Measurements from ENCODE around the gene PODXL. TPM values are rescaled to one million over a fixed set of nuclear protein-coding genes. Genes with fewer than 3 reads are reported as not detected.
"Not testable (repeated sequence)": the region's sequence is repeated elsewhere in the genome, so short reads cannot be mapped to it uniquely, and the experiment has no call there.

The PODXL gene
- polyA plus RNA-seq, 1 donor (not counting 4 experiments of a cell fraction or from before 2014, with no cell fraction given): 0.08 TPM

DNA sequence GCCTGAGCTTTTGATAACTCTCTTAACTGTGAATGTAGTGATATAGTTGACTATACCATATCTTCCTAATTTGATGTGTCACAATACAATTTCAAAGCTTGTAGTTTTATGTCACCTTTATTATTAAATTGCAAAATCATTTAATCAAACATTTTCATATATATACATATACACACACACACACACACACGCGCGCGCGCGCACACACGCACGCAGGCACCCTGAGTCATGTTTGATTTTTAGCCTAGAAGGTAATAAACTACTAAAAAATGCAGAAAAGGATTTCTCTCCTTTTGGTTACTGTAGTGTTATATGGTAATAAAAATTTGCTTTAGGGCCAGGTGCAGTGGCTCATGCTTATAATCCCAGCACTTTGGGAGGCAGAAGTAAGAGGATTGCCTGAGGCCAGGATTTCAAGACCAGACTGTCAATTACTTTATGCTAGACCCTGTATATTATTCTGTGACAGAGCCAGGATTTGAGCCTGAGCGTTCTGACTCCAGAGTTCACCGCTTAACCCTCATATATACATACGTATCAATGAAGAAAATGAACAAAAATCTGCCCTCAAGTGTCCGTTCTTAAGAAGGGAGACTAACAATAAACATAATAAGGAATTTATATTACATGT, 89.6 kb downstream of the PODXL start:
- H2AFZ ChIP-seq (ENCODE audit: control insufficient read depth, low read length): no peak overlapping the region
- no peaks in the 10 kb centered on the region for H3K9me3 ChIP-seq (ENCODE audit: control insufficient read depth, low read depth, low read length)
- H3K4me1 ChIP-seq (ENCODE audit: control insufficient read depth, extremely low read depth, insufficient read depth, low read length): no peaks in the 10 kb centered on the region
- H3K27me3 ChIP-seq (ENCODE audit: control insufficient read depth, extremely low read depth, insufficient read depth, low read length): no peaks in the 10 kb centered on the region
- dilution Hi-C loops (cut with MboI; ENCODE audit: extremely low pct_ligation_motif_present, low sequenced_read_pairs): no loop called here
- H3K9ac ChIP-seq (ENCODE audit: control insufficient read depth, extremely low read depth, insufficient read depth, low read length): no peak overlapping the region
- no peak overlapping the region for H3K27ac ChIP-seq (ENCODE audit: control insufficient read depth, insufficient read depth, low read length)
- FAIRE-seq: no peak
- H3K4me3 ChIP-seq (ENCODE audit: control insufficient read depth in 2 of 3, extremely low read depth in 1 of 3, insufficient read depth in 2 of 3, low read depth in 1 of 3, low read length in 3 of 3): no peak overlapping the region
- H3K36me3 ChIP-seq (ENCODE audit: control insufficient read depth in 2 of 2, extremely low read depth in 1 of 2, insufficient read depth in 2 of 2, low read length in 2 of 2): peaks cover 6 to 12% of the 10 kb centered on the region in 2 experiments
- H3K4me2 ChIP-seq (ENCODE audit: control insufficient read depth, extremely low read depth, insufficient read depth, low read depth, low read length): no peak overlapping the region
- H3K9me1 ChIP-seq (ENCODE audit: control insufficient read depth, extremely low read depth, insufficient read depth, low read length): no peaks in the 10 kb centered on the region
- H3K79me2 ChIP-seq (ENCODE audit: control insufficient read depth, insufficient read depth, low read length): no peaks in the 10 kb centered on the region
- TF ChIP-seq EZH2 (IDR thresholded peaks at IDR 0.05; ENCODE audit: low read length): no peak
- TF ChIP-seq, protein P1, sequence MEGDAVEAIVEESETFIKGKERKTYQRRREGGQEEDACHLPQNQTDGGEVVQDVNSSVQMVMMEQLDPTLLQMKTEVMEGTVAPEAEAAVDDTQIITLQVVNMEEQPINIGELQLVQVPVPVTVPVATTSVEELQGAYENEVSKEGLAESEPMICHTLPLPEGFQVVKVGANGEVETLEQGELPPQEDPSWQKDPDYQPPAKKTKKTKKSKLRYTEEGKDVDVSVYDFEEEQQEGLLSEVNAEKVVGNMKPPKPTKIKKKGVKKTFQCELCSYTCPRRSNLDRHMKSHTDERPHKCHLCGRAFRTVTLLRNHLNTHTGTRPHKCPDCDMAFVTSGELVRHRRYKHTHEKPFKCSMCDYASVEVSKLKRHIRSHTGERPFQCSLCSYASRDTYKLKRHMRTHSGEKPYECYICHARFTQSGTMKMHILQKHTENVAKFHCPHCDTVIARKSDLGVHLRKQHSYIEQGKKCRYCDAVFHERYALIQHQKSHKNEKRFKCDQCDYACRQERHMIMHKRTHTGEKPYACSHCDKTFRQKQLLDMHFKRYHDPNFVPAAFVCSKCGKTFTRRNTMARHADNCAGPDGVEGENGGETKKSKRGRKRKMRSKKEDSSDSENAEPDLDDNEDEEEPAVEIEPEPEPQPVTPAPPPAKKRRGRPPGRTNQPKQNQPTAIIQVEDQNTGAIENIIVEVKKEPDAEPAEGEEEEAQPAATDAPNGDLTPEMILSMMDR (optimal IDR thresholded peaks at IDR 0.05 in 1 of 3, IDR thresholded peaks at IDR 0.05 in 1 of 3, conservative IDR thresholded peaks at IDR 0.05 in 1 of 3; ENCODE audit: extremely low read depth in 1 of 3, insufficient read depth in 2 of 3, low read length in 3 of 3): no peak
- DNase-seq (ENCODE audit: low read depth, low spot score): no peak
- H4K20me1 ChIP-seq (ENCODE audit: control insufficient read depth, extremely low read depth, insufficient read depth, low read length): no peaks in the 10 kb centered on the region

DNA sequence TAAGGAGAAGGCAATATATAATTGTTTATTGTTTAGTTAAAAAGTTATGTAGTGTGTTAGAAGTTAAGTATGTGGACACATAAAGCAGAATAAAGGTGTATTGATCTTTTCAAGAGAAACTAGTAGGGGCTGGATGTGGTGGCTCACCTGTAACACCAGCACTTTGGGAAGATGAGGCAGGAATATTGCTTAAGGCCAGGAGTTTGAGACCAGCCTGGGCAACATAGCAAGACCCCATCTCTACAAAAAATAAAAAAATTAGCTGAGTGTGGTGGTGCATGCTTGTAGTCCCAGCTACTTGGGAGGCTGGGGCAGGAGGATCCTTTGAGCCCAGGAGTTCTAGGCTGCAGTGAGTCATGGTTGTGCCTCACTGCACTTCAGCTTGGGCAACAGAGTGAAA, 93.7 kb downstream of the PODXL start:
- H3K36me3 ChIP-seq (ENCODE audit: control insufficient read depth in 2 of 2, extremely low read depth in 1 of 2, insufficient read depth in 2 of 2, low read length in 2 of 2); H4K20me1 ChIP-seq (ENCODE audit: control insufficient read depth, extremely low read depth, insufficient read depth, low read length); H3K27me3 ChIP-seq (ENCODE audit: control insufficient read depth, extremely low read depth, insufficient read depth, low read length); FAIRE-seq; H3K4me1 ChIP-seq (ENCODE audit: control insufficient read depth, extremely low read depth, insufficient read depth, low read length); dilution Hi-C loops (cut with MboI; ENCODE audit: extremely low pct_ligation_motif_present, low sequenced_read_pairs); H3K79me2 ChIP-seq (ENCODE audit: control insufficient read depth, insufficient read depth, low read length); H3K4me2 ChIP-seq (ENCODE audit: control insufficient read depth, extremely low read depth, insufficient read depth, low read depth, low read length); H2AFZ ChIP-seq (ENCODE audit: control insufficient read depth, low read length); DNase-seq (ENCODE audit: low read depth, low spot score); H3K4me3 ChIP-seq (ENCODE audit: control insufficient read depth in 2 of 3, extremely low read depth in 1 of 3, insufficient read depth in 2 of 3, low read depth in 1 of 3, low read length in 3 of 3); H3K27ac ChIP-seq (ENCODE audit: control insufficient read depth, insufficient read depth, low read length); H3K9ac ChIP-seq (ENCODE audit: control insufficient read depth, extremely low read depth, insufficient read depth, low read length); H3K9me1 ChIP-seq (ENCODE audit: control insufficient read depth, extremely low read depth, insufficient read depth, low read length); H3K9me3 ChIP-seq (ENCODE audit: control insufficient read depth, low read depth, low read length): not testable (repeated sequence)

DNA sequence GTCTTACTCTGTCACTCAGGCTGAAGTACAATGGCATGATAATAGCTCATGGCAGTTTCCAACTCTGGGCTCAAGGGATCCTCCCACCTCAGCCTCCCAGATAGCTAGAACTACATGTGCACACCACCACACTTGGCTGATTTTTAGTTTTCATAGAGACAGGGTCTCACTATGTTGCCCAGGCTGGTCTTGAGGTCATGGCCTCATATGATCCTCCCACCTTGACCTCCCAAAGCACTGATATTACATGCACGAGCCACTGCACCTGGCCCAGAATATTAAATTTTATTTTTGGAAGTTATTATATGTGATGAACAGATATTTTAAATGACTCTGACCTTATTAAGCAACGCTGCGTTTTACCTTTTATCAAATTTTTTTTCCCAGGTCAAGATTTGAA, 94.4 kb downstream of the PODXL start:
- H3K79me2 ChIP-seq (ENCODE audit: control insufficient read depth, insufficient read depth, low read length): no peaks in the 10 kb centered on the region
- no peaks in the 10 kb centered on the region for H3K9me1 ChIP-seq (ENCODE audit: control insufficient read depth, extremely low read depth, insufficient read depth, low read length)
- H3K9ac ChIP-seq (ENCODE audit: control insufficient read depth, extremely low read depth, insufficient read depth, low read length): no peak overlapping the region
- peaks cover 7% of the 10 kb centered on the region for H3K4me1 ChIP-seq (ENCODE audit: control insufficient read depth, extremely low read depth, insufficient read depth, low read length)
- no peaks in the 10 kb centered on the region for H3K9me3 ChIP-seq (ENCODE audit: control insufficient read depth, low read depth, low read length)
- H3K36me3 ChIP-seq (ENCODE audit: control insufficient read depth in 2 of 2, extremely low read depth in 1 of 2, insufficient read depth in 2 of 2, low read length in 2 of 2): peaks cover 4 to 6% of the 10 kb centered on the region in 2 experiments
- no peaks in the 10 kb centered on the region for H4K20me1 ChIP-seq (ENCODE audit: control insufficient read depth, extremely low read depth, insufficient read depth, low read length)
- H3K4me2 ChIP-seq (ENCODE audit: control insufficient read depth, extremely low read depth, insufficient read depth, low read depth, low read length): no peak overlapping the region
- no peak for FAIRE-seq
- no peak for TF ChIP-seq EZH2 (IDR thresholded peaks at IDR 0.05; ENCODE audit: low read length)
- TF ChIP-seq, protein P1 (optimal IDR thresholded peaks at IDR 0.05 in 1 of 3, IDR thresholded peaks at IDR 0.05 in 1 of 3, conservative IDR thresholded peaks at IDR 0.05 in 1 of 3; ENCODE audit: extremely low read depth in 1 of 3, insufficient read depth in 2 of 3, low read length in 3 of 3): no peak
- no peaks in the 10 kb centered on the region for H3K27me3 ChIP-seq (ENCODE audit: control insufficient read depth, extremely low read depth, insufficient read depth, low read length)
- no peak overlapping the region for H2AFZ ChIP-seq (ENCODE audit: control insufficient read depth, low read length)
- H3K4me3 ChIP-seq (ENCODE audit: control insufficient read depth in 2 of 3, extremely low read depth in 1 of 3, insufficient read depth in 2 of 3, low read depth in 1 of 3, low read length in 3 of 3): no peak overlapping the region
- dilution Hi-C loops (cut with MboI; ENCODE audit: extremely low pct_ligation_motif_present, low sequenced_read_pairs): no loop called here
- no peak for DNase-seq (ENCODE audit: low read depth, low spot score)
- H3K27ac ChIP-seq (ENCODE audit: control insufficient read depth, insufficient read depth, low read length): no peak overlapping the region

Measured in keratinocyte (primary cell).